Cardiac fibroblast (primary cell): ENCODE results near the gene TRAF3.

ENCODE experiments used
- DNase-seq, 2 donors: peaks; one replicate each; pipeline versions ENCODE4 v3.0.0 to v3.0.0-alpha.2; 2010; ENCODE audit warnings: low read depth in 2 of 2
- H3K4me3 ChIP-seq, 2 donors: replicated peaks in 1 of 2; 1 replicate in 1 of 2; 2 replicates in 1 of 2; pipeline ENCODE4 v1.5.1; 2011; ENCODE audit warnings: low read depth in 2 of 2, low read length in 2 of 2, mild to moderate bottlenecking in 2 of 2, moderate library complexity in 1 of 2
- TF ChIP-seq, protein P1 (sequence below): IDR thresholded peaks from one replicate; pipeline ENCODE4 v1.5.1; 2011; ENCODE audit warnings: low read depth, mild to moderate bottlenecking, low read length, inconsistent platforms

TRAF3 gene

DNA sequence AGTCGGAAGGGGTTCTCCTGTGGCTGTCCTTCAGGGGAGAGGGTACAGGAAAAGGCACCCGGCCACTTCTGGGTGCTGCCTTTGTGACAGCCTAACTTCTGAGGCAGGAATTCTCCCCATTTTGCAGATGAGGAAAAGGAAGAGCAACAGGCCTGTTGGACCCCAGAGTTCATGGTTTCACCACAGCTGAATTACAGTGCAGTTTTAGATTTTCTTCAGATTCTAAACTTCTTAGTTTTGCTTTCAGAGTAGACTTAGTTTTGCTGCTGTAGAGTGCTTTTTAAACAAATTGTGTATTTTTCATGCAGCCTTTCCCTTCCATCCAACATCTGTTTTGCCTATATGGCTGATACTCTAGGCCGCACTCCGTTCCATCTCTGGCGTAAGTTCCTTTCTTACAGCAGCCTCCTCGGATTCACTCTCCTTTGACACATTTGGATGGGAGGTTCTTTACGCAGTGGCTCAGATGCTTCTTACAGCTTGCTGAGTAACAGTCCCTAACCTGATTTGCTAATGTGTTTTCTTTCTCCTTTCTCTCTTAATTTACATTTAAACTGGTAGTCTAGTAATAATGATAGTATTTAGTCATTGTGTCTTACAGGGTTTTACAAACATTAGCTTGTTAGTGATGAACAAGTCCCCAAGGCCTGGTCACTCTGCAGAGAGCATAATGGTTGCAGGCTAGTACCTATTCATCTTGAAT is 7.8 kb downstream of the TRAF3 start:
- DNase-seq = no peak
- no peak overlapping the region for H3K4me3 ChIP-seq
- TF ChIP-seq, protein P1, sequence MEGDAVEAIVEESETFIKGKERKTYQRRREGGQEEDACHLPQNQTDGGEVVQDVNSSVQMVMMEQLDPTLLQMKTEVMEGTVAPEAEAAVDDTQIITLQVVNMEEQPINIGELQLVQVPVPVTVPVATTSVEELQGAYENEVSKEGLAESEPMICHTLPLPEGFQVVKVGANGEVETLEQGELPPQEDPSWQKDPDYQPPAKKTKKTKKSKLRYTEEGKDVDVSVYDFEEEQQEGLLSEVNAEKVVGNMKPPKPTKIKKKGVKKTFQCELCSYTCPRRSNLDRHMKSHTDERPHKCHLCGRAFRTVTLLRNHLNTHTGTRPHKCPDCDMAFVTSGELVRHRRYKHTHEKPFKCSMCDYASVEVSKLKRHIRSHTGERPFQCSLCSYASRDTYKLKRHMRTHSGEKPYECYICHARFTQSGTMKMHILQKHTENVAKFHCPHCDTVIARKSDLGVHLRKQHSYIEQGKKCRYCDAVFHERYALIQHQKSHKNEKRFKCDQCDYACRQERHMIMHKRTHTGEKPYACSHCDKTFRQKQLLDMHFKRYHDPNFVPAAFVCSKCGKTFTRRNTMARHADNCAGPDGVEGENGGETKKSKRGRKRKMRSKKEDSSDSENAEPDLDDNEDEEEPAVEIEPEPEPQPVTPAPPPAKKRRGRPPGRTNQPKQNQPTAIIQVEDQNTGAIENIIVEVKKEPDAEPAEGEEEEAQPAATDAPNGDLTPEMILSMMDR = no peak

DNA sequence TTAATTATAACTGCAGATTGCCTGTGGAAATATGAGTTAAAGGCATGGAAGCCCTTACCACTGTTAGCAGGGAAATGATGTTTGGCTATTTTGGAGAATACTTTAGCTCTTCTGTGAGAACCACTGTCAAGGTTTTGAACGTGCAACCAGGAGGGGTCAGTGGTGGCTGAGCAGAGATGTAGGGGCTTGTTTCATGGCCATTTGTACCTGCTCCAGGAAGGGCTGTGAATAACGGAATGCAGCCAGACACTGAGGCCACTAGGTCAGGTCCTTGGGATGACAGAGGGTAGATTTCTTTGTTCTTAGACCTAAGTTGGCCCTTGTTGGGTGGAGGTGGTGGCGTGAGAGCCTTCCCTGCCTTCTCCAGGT is 8.3 kb downstream of the TRAF3 start:
- no peak overlapping the region for H3K4me3 ChIP-seq
- TF ChIP-seq, protein P1 = no peak
- no peak for DNase-seq

DNA sequence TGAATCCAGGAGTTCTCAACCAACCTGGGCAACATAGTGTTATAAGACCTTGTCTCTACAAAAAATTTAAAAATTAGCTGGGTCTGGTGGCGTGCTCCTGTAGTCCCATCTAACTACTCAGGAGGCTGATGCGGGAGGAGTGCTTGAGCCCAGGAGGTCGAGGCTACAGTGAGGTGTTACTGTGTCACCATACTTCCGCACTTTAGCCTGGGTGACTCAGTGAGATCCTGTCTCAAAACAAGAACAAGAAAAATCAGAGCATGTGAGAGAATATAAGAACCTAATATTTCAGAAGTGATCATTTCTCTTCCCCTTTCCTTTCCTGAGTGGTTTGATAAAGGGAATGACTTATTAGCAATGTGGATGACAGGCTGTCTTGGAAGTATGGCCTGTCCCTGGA is 9.5 kb downstream of the TRAF3 start:
- peak in 1 of 2 donors; percentile 68 for DNase-seq

DNA sequence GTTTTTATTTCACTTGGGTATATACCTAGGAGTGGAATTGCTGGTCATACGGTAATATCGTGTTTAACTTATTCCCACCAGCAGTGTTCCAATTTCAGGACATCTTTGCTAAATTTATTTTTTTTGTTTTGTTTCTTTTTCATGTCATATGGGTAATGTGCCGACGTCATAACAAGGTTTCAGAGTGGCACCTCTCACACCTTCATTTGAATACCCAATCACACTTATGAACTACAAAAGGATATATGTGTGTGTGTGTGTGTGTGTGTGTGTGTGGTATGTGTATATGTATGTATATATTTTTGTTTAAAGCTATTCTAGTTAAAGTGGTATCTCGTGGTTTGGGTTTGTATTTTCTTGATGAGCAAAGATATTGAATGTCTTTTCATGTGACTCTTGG is 12.1 kb downstream of the TRAF3 start:
- no peak for DNase-seq
- H3K4me3 ChIP-seq = no peak overlapping the region
- TF ChIP-seq, protein P1 = no peak

More for the DNA sequence above, 9.5 kb downstream of the TRAF3 start:
- H3K4me3 ChIP-seq = no peak overlapping the region
- TF ChIP-seq, protein P1 = no peak

DNA sequence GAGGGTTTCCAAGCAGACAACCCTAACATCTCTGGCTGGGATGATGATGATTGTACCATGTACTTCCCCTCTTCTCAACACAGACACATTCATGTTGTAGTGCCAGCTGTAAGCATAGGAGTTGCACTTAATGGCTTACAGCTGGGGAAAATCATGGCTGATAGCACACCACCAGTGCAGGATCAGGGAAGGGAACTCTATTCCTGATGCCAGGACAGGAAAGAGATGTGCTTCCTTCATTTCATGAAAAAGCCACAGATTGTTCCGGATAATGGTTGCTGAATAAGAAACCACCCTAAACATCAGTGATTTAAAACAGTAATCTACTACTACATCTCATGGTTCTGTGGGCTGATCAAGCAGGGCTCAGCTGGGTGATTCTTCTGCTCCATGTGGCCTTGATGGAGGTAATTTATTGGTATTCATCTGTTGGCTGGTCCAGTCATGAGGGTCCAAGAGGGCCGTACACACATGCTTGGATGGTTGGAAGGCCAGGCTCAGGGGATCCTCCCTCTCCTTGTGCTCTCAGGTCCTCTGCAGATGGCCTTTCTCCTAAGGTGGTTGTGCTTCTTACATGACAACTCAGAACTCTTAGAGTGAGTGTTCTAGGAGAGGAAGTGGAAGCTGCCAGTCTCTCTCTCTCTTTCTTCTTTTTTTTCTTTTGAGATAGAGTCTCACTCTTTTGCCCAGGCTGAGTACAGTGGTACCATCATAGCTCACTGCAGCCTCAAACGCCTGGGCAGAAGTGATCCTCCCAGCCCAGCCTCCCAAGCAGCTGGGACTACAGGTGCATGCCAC is 16.5 kb downstream of the TRAF3 start:
- H3K4me3 ChIP-seq = no peak overlapping the region
- DNase-seq = no peak
- TF ChIP-seq, protein P1 = no peak

DNA sequence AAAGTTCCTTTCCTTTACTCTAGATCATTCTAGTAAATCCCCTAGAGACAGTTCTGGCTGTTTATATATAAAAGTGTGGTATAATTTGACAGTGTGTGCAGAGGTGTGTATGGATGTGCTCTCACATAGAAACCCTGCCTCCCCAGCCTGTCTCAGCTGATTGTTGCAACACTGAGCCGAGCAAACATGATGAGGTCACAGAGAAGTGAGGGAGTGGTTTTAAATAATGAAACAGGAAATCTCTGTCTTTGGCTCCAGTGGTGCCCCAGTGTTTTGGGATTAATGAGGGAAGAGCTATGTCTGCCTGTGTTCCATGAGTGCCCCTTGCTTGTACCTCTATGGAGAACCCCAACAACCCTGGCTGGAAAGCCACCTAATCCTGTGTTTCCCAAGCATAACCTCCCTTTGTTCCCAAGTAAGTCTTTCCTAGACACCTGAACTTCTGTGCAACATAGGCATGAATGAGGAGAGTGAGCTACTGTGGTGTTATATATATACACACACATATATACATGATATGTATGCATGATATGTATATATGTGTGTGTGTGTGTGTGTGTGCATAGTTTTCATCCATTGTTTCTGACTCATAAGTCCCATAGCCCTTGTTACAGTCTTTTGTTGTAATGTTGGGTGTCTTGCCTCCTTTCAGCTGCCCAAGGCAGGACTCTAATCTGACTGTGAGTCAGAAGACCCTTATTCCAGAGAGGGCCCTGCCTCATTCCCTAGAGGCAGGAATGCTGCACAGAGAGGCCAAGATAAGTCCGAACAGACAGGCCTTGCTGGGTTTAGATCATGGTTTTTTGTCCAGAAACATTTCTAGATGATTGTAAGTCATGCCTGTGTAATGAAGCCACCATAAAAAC is 18.0 kb downstream of the TRAF3 start:
- H3K4me3 ChIP-seq = peak overlapping the region in 1 of 2 donors; percentile 18
- peak; percentile 93 to 94 for DNase-seq
- TF ChIP-seq, protein P1 = peak; percentile 61
